WTC11 (cell line): Measurements from ENCODE around the gene SWI5.

ENCODE experiments used
- CREM ChIP-seq: sonication (generic); formaldehyde crosslinking; IDR thresholded peaks from 2 replicates; pipeline ENCODE4 v1.8.1; 2022; ENCODE audit warnings: mild to moderate bottlenecking, missing genetic modification reagents, moderate library complexity
- CTCF ChIP-seq: fragments of 200-600 bp; IDR thresholded peaks from 2 replicates; pipeline ENCODE4 v1.8.0; 2022; ENCODE audit warnings: antibody characterized with exemption
- ELF4 ChIP-seq: sonication (generic); formaldehyde crosslinking; IDR thresholded peaks from 2 replicates; pipeline ENCODE4 v1.8.1; 2022; ENCODE audit warnings: low read depth, mild to moderate bottlenecking, moderate library complexity, missing genetic modification reagents
- ESRRA ChIP-seq: sonication (generic); formaldehyde crosslinking; IDR thresholded peaks from 2 replicates; pipeline ENCODE4 v1.8.1; 2022; ENCODE audit warnings: mild to moderate bottlenecking, missing genetic modification reagents, borderline replicate concordance
- KAT7 ChIP-seq: sonication (generic); formaldehyde crosslinking; IDR thresholded peaks from 2 replicates; pipeline ENCODE4 v1.8.1; 2023; ENCODE audit warnings: missing genetic modification reagents, mild to moderate bottlenecking, borderline replicate concordance
- RORB ChIP-seq: fragments of 250-450 bp; sonication (Bioruptor Pico); IDR thresholded peaks from 2 replicates; pipeline ENCODE4 v1.9.0; 2021; ENCODE audit warnings: mild to moderate bottlenecking
- SMAD3 ChIP-seq: sonication (generic); formaldehyde crosslinking; IDR thresholded peaks from 2 replicates; pipeline ENCODE4 v1.8.0; 2022; ENCODE audit warnings: missing genetic modification reagents, mild to moderate bottlenecking, borderline replicate concordance
- TCF7 ChIP-seq: sonication (generic); formaldehyde crosslinking; IDR thresholded peaks from 2 replicates; pipeline ENCODE4 v1.8.0; 2022; ENCODE audit warnings: mild to moderate bottlenecking, low read depth, missing genetic modification reagents, moderate library complexity

- TF ChIP-seq CTCF, result no peak
- no peak for TF ChIP-seq RORB
- TF ChIP-seq ESRRA (CRISPR knock-in tag), result no peak
- no peak for TF ChIP-seq ELF4 (CRISPR knock-in tag)
- TF ChIP-seq TCF7, result no peak
- TF ChIP-seq KAT7 (CRISPR knock-in tag), result no peak
- TF ChIP-seq CREM (CRISPR knock-in tag), result no peak
- TF ChIP-seq SMAD3, result no peak
Observed at GRCh38 chr9:128271112-128271511, 5.0 kb upstream of the SWI5 start.
